ENCODE results near the gene LMX1A.

- TF ChIP-seq, protein P1, sequence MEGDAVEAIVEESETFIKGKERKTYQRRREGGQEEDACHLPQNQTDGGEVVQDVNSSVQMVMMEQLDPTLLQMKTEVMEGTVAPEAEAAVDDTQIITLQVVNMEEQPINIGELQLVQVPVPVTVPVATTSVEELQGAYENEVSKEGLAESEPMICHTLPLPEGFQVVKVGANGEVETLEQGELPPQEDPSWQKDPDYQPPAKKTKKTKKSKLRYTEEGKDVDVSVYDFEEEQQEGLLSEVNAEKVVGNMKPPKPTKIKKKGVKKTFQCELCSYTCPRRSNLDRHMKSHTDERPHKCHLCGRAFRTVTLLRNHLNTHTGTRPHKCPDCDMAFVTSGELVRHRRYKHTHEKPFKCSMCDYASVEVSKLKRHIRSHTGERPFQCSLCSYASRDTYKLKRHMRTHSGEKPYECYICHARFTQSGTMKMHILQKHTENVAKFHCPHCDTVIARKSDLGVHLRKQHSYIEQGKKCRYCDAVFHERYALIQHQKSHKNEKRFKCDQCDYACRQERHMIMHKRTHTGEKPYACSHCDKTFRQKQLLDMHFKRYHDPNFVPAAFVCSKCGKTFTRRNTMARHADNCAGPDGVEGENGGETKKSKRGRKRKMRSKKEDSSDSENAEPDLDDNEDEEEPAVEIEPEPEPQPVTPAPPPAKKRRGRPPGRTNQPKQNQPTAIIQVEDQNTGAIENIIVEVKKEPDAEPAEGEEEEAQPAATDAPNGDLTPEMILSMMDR (IDR thresholded peaks at IDR 0.05): no peak
- no peak for TF ChIP-seq SIN3A (IDR thresholded peaks at IDR 0.05; ENCODE audit: borderline replicate concordance, insufficient read depth, low read depth, low read length)
Measured at GRCh38 chr1:165298203-165298820, 58.2 kb downstream of the LMX1A start.

Measured in Panc1 (cell line).